Neural progenitor cell (in vitro differentiated cells): ENCODE data around the gene CCDC158. TPM values are rescaled to one million over a fixed set of nuclear protein-coding genes. Genes with fewer than 3 reads are reported as not detected.
A peak's percentile ranks its signal among the peaks of the same experiment; 100 is the strongest.
"Not testable (repeated sequence)": the region's sequence is repeated elsewhere in the genome, so short reads cannot be mapped to it uniquely, and the experiment has no call there.

Experiments
- DNase-seq: peaks from one replicate; pipeline ENCODE4 v3.0.0-alpha.2; 2016; ENCODE audit warnings: low spot score
- H2AFZ ChIP-seq: fragments of 200-600 bp; sonication (generic); replicated peaks from 2 replicates; pipeline ENCODE4 v1.6.1; 2016; ENCODE audit warnings: antibody characterized with exemption
- H3F3A ChIP-seq: fragments of 200-600 bp; sonication (generic); 2 replicates; pipeline ENCODE4 v1.6.1; 2016; ENCODE audit warnings: antibody characterized with exemption, low read depth
- H3K27ac ChIP-seq: fragments of 200-600 bp; sonication (generic); 2 replicates; pipeline ENCODE4 v1.5.1; 2016; ENCODE audit warnings: mild to moderate bottlenecking
- H3K27me3 ChIP-seq: fragments of 200-600 bp; sonication (generic); 2 replicates; pipeline ENCODE4 v1.6.1; 2016; ENCODE audit warnings: mild to moderate bottlenecking, moderate library complexity
- H3K36me3 ChIP-seq: fragments of 200-600 bp; sonication (generic); 2 replicates; pipeline ENCODE4 v1.5.1; 2016
- H3K4me1 ChIP-seq: fragments of 200-600 bp; sonication (generic); 2 replicates; pipeline ENCODE4 v1.6.1; 2016; ENCODE audit warnings: mixed run types
- H3K4me2 ChIP-seq: fragments of 200-600 bp; sonication (generic); 2 replicates; pipeline ENCODE4 v1.6.1; 2016
- H3K4me3 ChIP-seq: fragments of 200-600 bp; sonication (generic); 2 replicates; pipeline ENCODE4 v1.5.1; 2016
- H3K79me2 ChIP-seq: fragments of 200-600 bp; sonication (generic); 2 replicates; pipeline ENCODE4 v1.6.1; 2016; ENCODE audit warnings: low read depth
- H3K9ac ChIP-seq: fragments of 200-600 bp; sonication (generic); 2 replicates; pipeline ENCODE4 v1.6.1; 2016
- H3K9me3 ChIP-seq: fragments of 200-600 bp; sonication (generic); 2 replicates; pipeline ENCODE4 v1.5.1; 2016; ENCODE audit warnings: low read depth
- H4K20me1 ChIP-seq: fragments of 200-600 bp; sonication (generic); 2 replicates; pipeline ENCODE4 v1.6.1; 2016; ENCODE audit warnings: low read depth
- H3K27ac Mint-ChIP-seq: 3 replicates; pipeline ENCODE4 v1.8.0; 2021; ENCODE audit warnings: mixed read lengths
- H3K27me3 Mint-ChIP-seq: 2 replicates; pipeline ENCODE4 v1.8.0; 2022; ENCODE audit warnings: low read depth, mild to moderate bottlenecking, inconsistent platforms, moderate library complexity, mixed read lengths; ENCODE audit not compliant: insufficient read depth
- H3K36me3 Mint-ChIP-seq: 3 replicates; pipeline ENCODE4 v1.8.0; 2021; ENCODE audit warnings: mixed read lengths
- H3K4me1 Mint-ChIP-seq: 3 replicates; pipeline ENCODE4 v1.8.0; 2021; ENCODE audit warnings: mixed read lengths
- H3K4me3 Mint-ChIP-seq: 3 replicates; pipeline ENCODE4 v1.8.0; 2021; ENCODE audit warnings: mild to moderate bottlenecking, moderate library complexity, mixed read lengths
- H3K9me3 Mint-ChIP-seq: 3 replicates; pipeline ENCODE4 v1.8.0; 2020; ENCODE audit warnings: mixed read lengths
- CTCF ChIP-seq: fragments of 200-600 bp; sonication (generic); IDR thresholded peaks from 2 replicates; pipeline ENCODE4 v1.5.1; 2017; ENCODE audit warnings: antibody characterized with exemption, mild to moderate bottlenecking
- EZH2 ChIP-seq: fragments of 200-600 bp; sonication (generic); IDR thresholded peaks from 2 replicates; pipeline ENCODE4 v1.6.1; 2017; ENCODE audit warnings: antibody characterized with exemption, mild to moderate bottlenecking, moderate library complexity
- EZH2phosphoT487 ChIP-seq: fragments of 200-600 bp; sonication (generic); IDR thresholded peaks from 2 replicates; pipeline ENCODE4 v1.6.1; 2017; ENCODE audit warnings: antibody characterized with exemption
- total RNA-seq: library from RNA; depleted of rRNA; stranded (reverse); fragments of >200 nt; gene quantifications from 2 replicates; pipeline ENCODE4 v1.2.3, GENCODE V29; 2015; ENCODE audit warnings: low replicate concordance

CCDC158 gene
- total RNA-seq, 1 donor from 2014 or later = not detected

- Mint-ChIP-seq H3K27ac (peak overlapping the region; percentile 99), H3K27me3 (peaks cover 7% of the 10 kb centered on the region), H3K9me3 (peaks cover 42% of the 10 kb centered on the region), H3K4me1 (peaks cover 53% of the 10 kb centered on the region), H3K4me3 (peak overlapping the region; percentile 78), H3K36me3 (peaks cover 42% of the 10 kb centered on the region)
- H3K9me3 ChIP-seq = peaks cover 16% of the 10 kb centered on the region
- peaks cover 38% of the 10 kb centered on the region for H3K4me1 ChIP-seq
- H3K79me2 ChIP-seq = peaks cover 86% of the 10 kb centered on the region
- no peaks in the 10 kb centered on the region for H4K20me1 ChIP-seq
- no peak for TF ChIP-seq EZH2
- TF ChIP-seq EZH2phosphoT487 = no peak
- TF ChIP-seq CTCF = no peak
- peak overlapping the region; percentile 39 for H3K4me3 ChIP-seq
- DNase-seq = no peak
- no peak overlapping the region for H2AFZ ChIP-seq
- H3K9ac ChIP-seq = peak overlapping the region; percentile 46
- peak overlapping the region; percentile 100 for H3K27ac ChIP-seq
- peaks cover 15% of the 10 kb centered on the region for H3K36me3 ChIP-seq
- peak overlapping the region; percentile 79 for H3K4me2 ChIP-seq
- H3F3A ChIP-seq = peaks cover 57% of the 10 kb centered on the region
- no peaks in the 10 kb centered on the region for H3K27me3 ChIP-seq
Measured at GRCh38 chr4:76458297-76458696, 37.4 kb upstream of the CCDC158 start.

- TF ChIP-seq EZH2 (no peak), EZH2phosphoT487 (no peak), CTCF (no peak)
- Histone ChIP-seq H4K20me1 (no peaks in the 10 kb centered on the region), H3K27ac (peak overlapping the region; percentile 100), H3K9ac (no peak overlapping the region), H3K4me1 (peaks cover 38% of the 10 kb centered on the region), H3K4me2 (peak overlapping the region; percentile 79), H2AFZ (no peak overlapping the region), H3K36me3 (peaks cover 12% of the 10 kb centered on the region), H3F3A (peaks cover 57% of the 10 kb centered on the region), H3K4me3 (peak overlapping the region; percentile 39), H3K9me3 (peaks cover 12% of the 10 kb centered on the region), H3K27me3 (no peaks in the 10 kb centered on the region), H3K79me2 (peaks cover 86% of the 10 kb centered on the region)
- Mint-ChIP-seq H3K27ac (peak overlapping the region; percentile 99), H3K9me3 (peaks cover 39% of the 10 kb centered on the region), H3K27me3 (peaks cover 7% of the 10 kb centered on the region), H3K4me3 (peak overlapping the region; percentile 76), H3K4me1 (peaks cover 53% of the 10 kb centered on the region), H3K36me3 (peaks cover 38% of the 10 kb centered on the region)
- DNase-seq = peak; percentile 52
Measured at GRCh38 chr4:76457885-76458284, 36.9 kb upstream of the CCDC158 start.

GRCh38 chr4:76454073-76454472, 33.1 kb upstream of the CCDC158 start:
- not testable (repeated sequence) for H3K36me3 ChIP-seq, H3K9me3 ChIP-seq, H3K4me2 ChIP-seq, H3K27me3 Mint-ChIP-seq, H3K27me3 ChIP-seq, H3K9ac ChIP-seq, DNase-seq, H3K27ac ChIP-seq, H3K4me3 ChIP-seq, H2AFZ ChIP-seq, H3K4me3 Mint-ChIP-seq, H4K20me1 ChIP-seq
- Mint-ChIP-seq H3K27ac (peak overlapping the region; percentile 53), H3K9me3 (peaks cover 31% of the 10 kb centered on the region), H3K36me3 (peaks cover 33% of the 10 kb centered on the region), H3K4me1 (peaks cover 56% of the 10 kb centered on the region)
- H3F3A ChIP-seq = peaks cover 32% of the 10 kb centered on the region
- peaks cover 93% of the 10 kb centered on the region for H3K79me2 ChIP-seq
- peaks cover 34% of the 10 kb centered on the region for H3K4me1 ChIP-seq

- peaks cover 100% of the 10 kb centered on the region for H3K79me2 ChIP-seq
- no peak overlapping the region for H3K4me3 ChIP-seq
- peaks cover 8% of the 10 kb centered on the region for H3K36me3 ChIP-seq
Measured at GRCh38 chr4:76453232-76453631, 32.3 kb upstream of the CCDC158 start.

More at GRCh38 chr4:76453232-76453631, 32.3 kb upstream of the CCDC158 start:
- peaks cover 56% of the 10 kb centered on the region for H3K4me1 Mint-ChIP-seq
- Histone ChIP-seq H3K27ac (no peak overlapping the region), H3K4me2 (no peak overlapping the region), H3K27me3 (no peaks in the 10 kb centered on the region), H3F3A (peaks cover 29% of the 10 kb centered on the region), H4K20me1 (peaks cover 16% of the 10 kb centered on the region), H3K9me3 (no peaks in the 10 kb centered on the region), H3K9ac (no peak overlapping the region), H3K4me1 (peaks cover 37% of the 10 kb centered on the region), H2AFZ (no peak overlapping the region)
- no peak overlapping the region for H3K4me3 Mint-ChIP-seq
- TF ChIP-seq EZH2 (no peak), EZH2phosphoT487 (no peak)
- no peak overlapping the region for H3K27ac Mint-ChIP-seq
- H3K27me3 Mint-ChIP-seq = peaks cover 7% of the 10 kb centered on the region
- H3K9me3 Mint-ChIP-seq = peaks cover 31% of the 10 kb centered on the region
- H3K36me3 Mint-ChIP-seq = peaks cover 33% of the 10 kb centered on the region
- no peak for DNase-seq
